HepG2 (cell line): Measurements from ENCODE around the gene ARPC3. TPM values are rescaled to one million over a fixed set of nuclear protein-coding genes. Genes with fewer than 3 reads are reported as not detected.

ENCODE experiments used
- AFF4 ChIP-seq: sonication (generic); formaldehyde crosslinking; IDR thresholded peaks from 2 replicates; pipeline ENCODE4 v1.4.0; 2020; ENCODE audit warnings: missing genetic modification reagents
- AGO1 ChIP-seq: fragments of 200-400 bp; formaldehyde crosslinking; IDR thresholded peaks from 2 replicates; pipeline ENCODE4 v1.6.1; 2017; ENCODE audit warnings: mild to moderate bottlenecking, low read depth, low read length, moderate library complexity; ENCODE audit not compliant: poor library complexity, severe bottlenecking
- DPF2 ChIP-seq: sonication (generic); formaldehyde crosslinking; IDR thresholded peaks from 2 replicates; pipeline ENCODE4 v1.4.0; 2020; ENCODE audit warnings: mild to moderate bottlenecking, low read depth, missing genetic modification reagents, borderline replicate concordance
- E2F1 ChIP-seq: sonication (generic); formaldehyde crosslinking; IDR thresholded peaks from 2 replicates; pipeline ENCODE4 v1.5.0; 2020; ENCODE audit warnings: missing genetic modification reagents
- E2F2 ChIP-seq: sonication (generic); formaldehyde crosslinking; IDR thresholded peaks from 2 replicates; pipeline ENCODE4 v1.4.0; 2020; ENCODE audit warnings: missing genetic modification reagents, borderline replicate concordance
- JUN ChIP-seq: sonication (generic); formaldehyde crosslinking; IDR thresholded peaks from 2 replicates; pipeline ENCODE4 v1.4.0; 2020; ENCODE audit warnings: mild to moderate bottlenecking, missing genetic modification reagents
- KAT8 ChIP-seq: IDR thresholded peaks from 2 replicates; pipeline ENCODE4 v1.6.1; 2016; ENCODE audit warnings: missing genetic modification reagents, missing compliant biosample characterization
- PAWR ChIP-seq: sonication (generic); formaldehyde crosslinking; IDR thresholded peaks from 2 replicates; pipeline ENCODE4 v1.4.0; 2020; ENCODE audit warnings: missing genetic modification reagents, mild to moderate bottlenecking, borderline replicate concordance
- PBX2 ChIP-seq: IDR thresholded peaks from 2 replicates; pipeline ENCODE4 v1.6.1; 2016; ENCODE audit warnings: control low read depth
- PREB ChIP-seq: sonication (generic); formaldehyde crosslinking; IDR thresholded peaks from 2 replicates; pipeline ENCODE4 v1.4.0; 2020; ENCODE audit warnings: missing genetic modification reagents
- RFX3 ChIP-seq: IDR thresholded peaks from 2 replicates; pipeline ENCODE4 v1.6.1; 2016; ENCODE audit warnings: missing biosample characterization, missing genetic modification reagents
- RFXANK ChIP-seq: IDR thresholded peaks from 2 replicates; pipeline ENCODE4 v1.6.1; 2016
- USF2 ChIP-seq, 2 experiments: sonication (generic) in 1 of 2; formaldehyde crosslinking in 1 of 2; IDR thresholded peaks; 2 replicates each; pipeline versions ENCODE4 v1.5.1 to v1.6.1; 2011 to 2020; ENCODE audit warnings: borderline replicate concordance in 1 of 2, low read depth in 1 of 2, low read length in 1 of 2, mild to moderate bottlenecking in 1 of 2, missing genetic modification reagents in 1 of 2, moderate library complexity in 1 of 2
- ZBTB21 ChIP-seq: sonication (generic); formaldehyde crosslinking; IDR thresholded peaks from 2 replicates; pipeline ENCODE4 v1.4.0; 2020; ENCODE audit warnings: missing genetic modification reagents
- ZNF101 ChIP-seq: sonication (generic); formaldehyde crosslinking; IDR thresholded peaks from 2 replicates; pipeline ENCODE4 v1.4.0; 2020; ENCODE audit warnings: mild to moderate bottlenecking, low read depth, missing genetic modification reagents, borderline replicate concordance
- ZNF33B ChIP-seq: sonication (generic); formaldehyde crosslinking; IDR thresholded peaks from 2 replicates; pipeline ENCODE4 v1.5.1; 2020; ENCODE audit warnings: mild to moderate bottlenecking, missing genetic modification reagents
- ZNF839 ChIP-seq: sonication (generic); formaldehyde crosslinking; IDR thresholded peaks from 2 replicates; pipeline ENCODE4 v1.4.0; 2020; ENCODE audit warnings: missing genetic modification reagents, mild to moderate bottlenecking, borderline replicate concordance
- polyA plus RNA-seq, 8 experiments: library from polyadenylated mRNA; depleted of rRNA in 3 of 8; stranded (reverse) in 7 of 8; unstranded in 1 of 8; fragments of >200 nt; fragmentation: Illumina TruSeq in 4 of 8; extraction: Trizol in 4 of 8; gene quantifications; 2 replicates each; pipeline versions ENCODE4 v1.2.1 to v1.2.3, GENCODE V29; 2011 to 2016; ENCODE audit warnings: low read depth in 4 of 8, missing spikeins in 1 of 8, mixed read lengths in 1 of 8; ENCODE audit not compliant: insufficient read depth in 1 of 8
- total RNA-seq, 5 experiments: library from RNA; depleted of rRNA; stranded (reverse); fragments of >200 nt; fragmentation: Illumina TruSeq; extraction: Trizol; gene quantifications; 2 replicates each; pipeline ENCODE4 v1.2.3, GENCODE V29; 2016; ENCODE audit warnings: low read depth in 1 of 5

The ARPC3 gene
- total and polyA plus RNA-seq, 2 of the 13 experiments (the other 11 are each of a cell fraction or from before 2014, with no cell fraction given), result 32.7 to 234 TPM

- no peak for TF ChIP-seq AFF4 (CRISPR knock-in tag)
- no peak for TF ChIP-seq USF2 (IDR thresholded peaks at IDR 0.05; ENCODE audit: low read depth, low read length)
- no peak for TF ChIP-seq USF2 (CRISPR knock-in tag; IDR thresholded peaks at IDR 0.05; ENCODE audit: borderline replicate concordance)
- no peak for TF ChIP-seq PAWR (CRISPR knock-in tag)
- TF ChIP-seq RFXANK (CRISPR knock-in tag), result no peak
- no peak for TF ChIP-seq E2F2
- TF ChIP-seq E2F1, result 0 out of 2 replicates have a peak, but pooled peaks have one; percentile 4
- no peak for TF ChIP-seq ZBTB21 (CRISPR knock-in tag)
- 0 out of 2 replicates have a peak, but pooled peaks have one; percentile 67 for TF ChIP-seq ZNF33B
- peak; percentile 37 for TF ChIP-seq AGO1
- no peak for TF ChIP-seq PBX2 (CRISPR knock-in tag)
- no peak for TF ChIP-seq JUN
- no peak for TF ChIP-seq PREB
- no peak for TF ChIP-seq RFX3
- TF ChIP-seq KAT8 (CRISPR knock-in tag), result peak; percentile 96
- no peak for TF ChIP-seq ZNF101 (CRISPR knock-in tag)
- no peak for TF ChIP-seq ZNF839 (CRISPR knock-in tag)
- TF ChIP-seq DPF2 (CRISPR knock-in tag), result no peak
Observed at GRCh38 chr12:110449799-110450497, at the start of gene ARPC3 (continued).
